Measurements from ENCODE around the gene ATF2. TPM values are rescaled to one million over a fixed set of nuclear protein-coding genes. Genes with fewer than 3 reads are reported as not detected.

The ATF2 gene
- polyA plus RNA-seq, 3 donors = 17.4 to 24.0 (median 22.1) TPM

DNA sequence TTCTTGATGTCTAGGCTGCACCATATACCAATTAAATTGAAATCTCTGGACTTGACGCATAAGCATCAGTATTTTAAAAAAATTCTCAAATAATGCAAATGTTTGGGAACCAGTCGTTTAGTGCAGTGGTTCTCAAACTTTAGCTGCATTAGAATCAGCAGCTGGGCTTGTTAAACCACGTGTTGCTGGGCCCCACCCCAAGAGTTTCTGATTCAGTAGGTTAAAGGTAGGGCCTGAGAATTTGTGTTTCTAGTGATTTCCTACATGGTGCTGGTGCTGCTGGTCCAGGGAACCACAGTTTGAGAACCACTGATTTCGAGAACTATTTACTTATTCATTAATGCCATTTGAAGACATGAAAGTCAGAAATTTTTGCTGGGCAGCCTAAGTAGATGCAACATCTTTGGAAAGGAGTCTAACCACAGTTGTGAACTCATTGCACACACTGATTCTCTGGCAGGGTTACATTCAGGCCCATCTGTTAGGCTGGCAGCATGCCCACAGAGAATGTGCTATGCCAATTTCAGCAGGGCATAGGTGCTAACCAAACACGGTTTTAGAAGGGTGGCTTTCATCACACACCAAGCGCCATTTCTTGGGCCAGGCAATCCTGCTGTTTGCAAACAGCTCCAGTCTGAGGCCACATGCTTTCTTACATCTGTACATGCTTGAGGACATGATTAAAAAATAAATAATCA lies 39.9 kb upstream of the ATF2 start:
- Histone ChIP-seq H2AFZ (ENCODE audit: insufficient read depth, low read depth, low read length, poor library complexity, severe bottlenecking) (no peak overlapping the region), H3K79me2 (ENCODE audit: insufficient read depth, low read length) (no peaks in the 10 kb centered on the region), H3K4me1 (ENCODE audit: control insufficient read depth in 1 of 2, insufficient read depth in 2 of 2, low read length in 2 of 2) (no peaks in the 10 kb centered on the region), H3K4me2 (replicated peaks; ENCODE audit: extremely low read depth, low read length, poor library complexity, severe bottlenecking) (no peak overlapping the region), H3K9me3 (replicated peaks in 1 of 2; ENCODE audit: control insufficient read depth in 1 of 2, insufficient read depth in 1 of 2, low read length in 2 of 2) (no peaks in the 10 kb centered on the region), H4K20me1 (ENCODE audit: insufficient read depth, low read length) (no peaks in the 10 kb centered on the region), H3K27me3 (ENCODE audit: control insufficient read depth in 2 of 2, insufficient read depth in 2 of 2, low read length in 2 of 2) (peaks cover 11 to 22% of the 10 kb centered on the region in 2 donors), H3K27ac (ENCODE audit: low read depth in 1 of 2, low read length in 2 of 2) (no peak overlapping the region), H3K4me3 (replicated peaks in 1 of 3; ENCODE audit: low read depth in 2 of 3, low read length in 3 of 3) (no peak overlapping the region), H3K9ac (ENCODE audit: insufficient read depth, low read length, poor library complexity, severe bottlenecking) (no peak overlapping the region), H3K36me3 (replicated peaks in 1 of 2; ENCODE audit: control insufficient read depth in 1 of 2, insufficient read depth in 2 of 2, low read length in 2 of 2) (no peaks in the 10 kb centered on the region)
- WGBS (ENCODE audit: insufficient coverage) = 92% methylated on average over 5 of the region's 6 CpGs
- Mint-ChIP-seq H3K36me3 (no peaks in the 10 kb centered on the region), H3K4me3 (no peak overlapping the region), H3K4me1 (no peaks in the 10 kb centered on the region), H3K9me3 (peaks cover 0 to 2% (median 0%) of the 10 kb centered on the region in 7 donors), H3K27me3 (ENCODE audit: low read depth in 3 of 3) (peaks cover 10 to 15% (median 13%) of the 10 kb centered on the region in 3 donors), H3K27ac (no peak overlapping the region)
- no peak for DNase-seq
- TF ChIP-seq, protein P1, sequence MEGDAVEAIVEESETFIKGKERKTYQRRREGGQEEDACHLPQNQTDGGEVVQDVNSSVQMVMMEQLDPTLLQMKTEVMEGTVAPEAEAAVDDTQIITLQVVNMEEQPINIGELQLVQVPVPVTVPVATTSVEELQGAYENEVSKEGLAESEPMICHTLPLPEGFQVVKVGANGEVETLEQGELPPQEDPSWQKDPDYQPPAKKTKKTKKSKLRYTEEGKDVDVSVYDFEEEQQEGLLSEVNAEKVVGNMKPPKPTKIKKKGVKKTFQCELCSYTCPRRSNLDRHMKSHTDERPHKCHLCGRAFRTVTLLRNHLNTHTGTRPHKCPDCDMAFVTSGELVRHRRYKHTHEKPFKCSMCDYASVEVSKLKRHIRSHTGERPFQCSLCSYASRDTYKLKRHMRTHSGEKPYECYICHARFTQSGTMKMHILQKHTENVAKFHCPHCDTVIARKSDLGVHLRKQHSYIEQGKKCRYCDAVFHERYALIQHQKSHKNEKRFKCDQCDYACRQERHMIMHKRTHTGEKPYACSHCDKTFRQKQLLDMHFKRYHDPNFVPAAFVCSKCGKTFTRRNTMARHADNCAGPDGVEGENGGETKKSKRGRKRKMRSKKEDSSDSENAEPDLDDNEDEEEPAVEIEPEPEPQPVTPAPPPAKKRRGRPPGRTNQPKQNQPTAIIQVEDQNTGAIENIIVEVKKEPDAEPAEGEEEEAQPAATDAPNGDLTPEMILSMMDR (IDR thresholded peaks at IDR 0.05) = no peak
- intact Hi-C loops (cut with micrococcal nuclease) = no loop called here

DNA sequence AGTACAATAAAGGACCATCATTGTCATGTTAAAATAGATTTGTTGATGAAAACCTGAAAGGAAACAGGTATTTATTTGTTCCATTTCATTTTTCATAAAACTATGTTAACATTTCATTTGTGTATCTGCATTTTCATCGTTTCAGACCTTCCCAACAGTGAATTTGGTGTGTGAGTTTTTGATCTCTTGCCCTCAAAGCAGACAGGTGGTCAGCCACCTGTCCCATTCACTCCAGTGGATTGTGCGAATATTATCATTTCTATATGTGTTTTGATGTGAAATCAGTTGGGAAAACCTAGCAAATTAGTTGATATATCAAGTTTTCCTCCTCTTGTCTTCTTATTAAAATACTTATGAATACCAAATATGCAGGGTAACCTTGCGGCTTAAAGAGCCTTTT lies 38.9 kb upstream of the ATF2 start:
- WGBS (ENCODE audit: insufficient coverage) = no CpG with 5 or more reads among the region's 3 CpGs
- H3K4me2 ChIP-seq (replicated peaks; ENCODE audit: extremely low read depth, low read length, poor library complexity, severe bottlenecking) = no peak overlapping the region

More for the DNA sequence above, 38.9 kb upstream of the ATF2 start:
- no peaks in the 10 kb centered on the region for H3K4me1 Mint-ChIP-seq
- Histone ChIP-seq H3K27me3 (ENCODE audit: control insufficient read depth in 2 of 2, insufficient read depth in 2 of 2, low read length in 2 of 2) (peaks cover 14 to 30% of the 10 kb centered on the region in 2 donors), H4K20me1 (ENCODE audit: insufficient read depth, low read length) (no peaks in the 10 kb centered on the region), H3K4me1 (ENCODE audit: control insufficient read depth in 1 of 2, insufficient read depth in 2 of 2, low read length in 2 of 2) (no peaks in the 10 kb centered on the region), H3K27ac (ENCODE audit: low read depth in 1 of 2, low read length in 2 of 2) (no peak overlapping the region), H3K9me3 (replicated peaks in 1 of 2; ENCODE audit: control insufficient read depth in 1 of 2, insufficient read depth in 1 of 2, low read length in 2 of 2) (no peaks in the 10 kb centered on the region), H3K79me2 (ENCODE audit: insufficient read depth, low read length) (no peaks in the 10 kb centered on the region), H3K36me3 (replicated peaks in 1 of 2; ENCODE audit: control insufficient read depth in 1 of 2, insufficient read depth in 2 of 2, low read length in 2 of 2) (no peaks in the 10 kb centered on the region), H2AFZ (ENCODE audit: insufficient read depth, low read depth, low read length, poor library complexity, severe bottlenecking) (no peak overlapping the region), H3K4me3 (replicated peaks in 1 of 3; ENCODE audit: low read depth in 2 of 3, low read length in 3 of 3) (no peak overlapping the region), H3K9ac (ENCODE audit: insufficient read depth, low read length, poor library complexity, severe bottlenecking) (no peak overlapping the region)
- TF ChIP-seq, protein P1 (IDR thresholded peaks at IDR 0.05) = no peak
- DNase-seq = no peak
- H3K36me3 Mint-ChIP-seq = no peaks in the 10 kb centered on the region
- H3K27ac Mint-ChIP-seq = no peak overlapping the region
- intact Hi-C loops (cut with micrococcal nuclease) = no loop called here
- peaks cover 0 to 2% (median 0%) of the 10 kb centered on the region in 7 donors for H3K9me3 Mint-ChIP-seq
- H3K27me3 Mint-ChIP-seq (ENCODE audit: low read depth in 3 of 3) = peaks cover 11 to 19% (median 14%) of the 10 kb centered on the region in 3 donors
- H3K4me3 Mint-ChIP-seq = no peak overlapping the region
